Ovary (tissue), 9 donors: Measurements from ENCODE around the gene ZNF593OS. TPM values are rescaled to one million over a fixed set of nuclear protein-coding genes. Genes with fewer than 3 reads are reported as not detected.

Experiments
- DNase-seq, 5 donors: peaks; one replicate each; pipeline ENCODE4 v3.0.0-alpha.2; 2019 to 2020
- H3K27ac ChIP-seq, 2 donors: fragments of 200-600 bp; one replicate each; pipeline versions ENCODE4 v1.5.1 to v1.8.0; 2019 to 2022
- H3K27me3 ChIP-seq: fragments of 200-600 bp; one replicate; pipeline ENCODE4 v1.8.0; 2022
- H3K36me3 ChIP-seq: fragments of 200-600 bp; sonication (generic); one replicate; pipeline ENCODE4 v1.5.1; 2019
- H3K4me1 ChIP-seq: one replicate; pipeline ENCODE4 v1.8.1; 2013; ENCODE audit warnings: mild to moderate bottlenecking, moderate library complexity; ENCODE audit not compliant: insufficient read depth
- H3K4me3 ChIP-seq: fragments of 200-600 bp; sonication (generic); one replicate; pipeline ENCODE4 v1.5.1; 2017
- H3K9me3 ChIP-seq, 2 donors: fragments of 200-600 bp in 1 of 2; sonication (generic) in 1 of 2; one replicate each; pipeline versions ENCODE4 v1.5.1 to v1.8.1; 2013 to 2019; ENCODE audit warnings: mild to moderate bottlenecking in 1 of 2, moderate library complexity in 1 of 2
- EP300 ChIP-seq: sonication (generic); formaldehyde crosslinking; IDR thresholded peaks from one replicate; pipeline ENCODE4 v1.6.1; 2017; ENCODE audit warnings: antibody characterized with exemption
- POLR2A ChIP-seq: fragments of 450-650 bp; IDR thresholded peaks from one replicate; pipeline ENCODE4 v1.6.1; 2017; ENCODE audit warnings: antibody characterized with exemption, mild to moderate bottlenecking, moderate library complexity
- WGBS, 3 donors: extraction: QIAGEN DNeasy Blood & Tissue Kit in 1 of 3; methylation state at CpG; one replicate each; pipeline versions ENCODE4 v1.1.5 to v1.1.7; 2013 to 2017; 5-methylcytosine and 5-hydroxymethylcytosine counted together
- intact Hi-C, 4 donors: fragments of 100-400 bp; cut with DNase I; formaldehyde crosslinking; loops; one replicate each; pipeline versions ENCODE4 v1.11.0 to v1.15.1; 2022 to 2023
- polyA plus RNA-seq, 2 donors: library from polyadenylated mRNA; stranded (reverse); fragments of 200-250 nt in 1 of 2; fragments of 350-450 nt in 1 of 2; fragmentation: Illumina TruSeq in 1 of 2; extraction: RNeasy Lipid Tissue Mini Kit (QIAGEN cat#74804) in 1 of 2; gene quantifications; one replicate each; pipeline ENCODE4 v1.2.3, GENCODE V29; 2013 to 2014
- total RNA-seq, 7 donors: library from RNA; depleted of rRNA in 2 of 7; stranded (reverse); fragments of >200 nt in 2 of 7; fragmentation: NEBNext Ultra II Directional in 3 of 7; extraction: Animal tissue kit (Norgen Biotek cat#: 25700) in 3 of 7; gene quantifications; one replicate each; pipeline versions ENCODE4 v1.1.0 to v1.2.4, GENCODE V29; 2016 to 2023
- TF ChIP-seq, protein P1 (sequence below), 3 donors: fragments of 450-650 bp in 2 of 3; fragments of 200-600 bp in 1 of 3; IDR thresholded peaks; one replicate each; pipeline versions ENCODE4 v1.5.1 to v1.8.0; 2016 to 2022; ENCODE audit warnings: antibody characterized with exemption in 3 of 3, mild to moderate bottlenecking in 1 of 3
- donor health status: DM: no; HTN: no; CAD: no; lungs with moderate emphysema.
- donor health status: DM: no; HTN: no; CAD: no.
- donor health status: Bipolar disorder and iron deficiency.
- donor health status: DM: yes; HTN: yes; CAD: no.
- donor health status: DM: no; HTN: no; CAD: no.
- donor health status: DM: yes; HTN: yes; CAD: no.

The ZNF593OS gene
- total and polyA plus RNA-seq, 9 donors: 0.54 TPM; not detected in 8

GRCh38 chr1:26130695-26131094 lies 40.9 kb downstream of the ZNF593OS start:
- Histone ChIP-seq H3K4me1 (no peaks in the 10 kb centered on the region), H3K27me3 (no peaks in the 10 kb centered on the region), H3K36me3 (no peaks in the 10 kb centered on the region), H3K27ac (no peak overlapping the region), H3K9me3 (no peaks in the 10 kb centered on the region), H3K4me3 (no peak overlapping the region)
- TF ChIP-seq EP300: no peak
- DNase-seq: no peak
- WGBS, 3 donors: 47 to 50% (median 48%) methylated on average over 1 of the region's 1 CpG
- intact Hi-C loops: no loop called here

GRCh38 chr1:26129778-26130177 lies 41.9 kb downstream of the ZNF593OS start:
- DNase-seq: no peak
- no peak for TF ChIP-seq POLR2A
- TF ChIP-seq, protein P1, sequence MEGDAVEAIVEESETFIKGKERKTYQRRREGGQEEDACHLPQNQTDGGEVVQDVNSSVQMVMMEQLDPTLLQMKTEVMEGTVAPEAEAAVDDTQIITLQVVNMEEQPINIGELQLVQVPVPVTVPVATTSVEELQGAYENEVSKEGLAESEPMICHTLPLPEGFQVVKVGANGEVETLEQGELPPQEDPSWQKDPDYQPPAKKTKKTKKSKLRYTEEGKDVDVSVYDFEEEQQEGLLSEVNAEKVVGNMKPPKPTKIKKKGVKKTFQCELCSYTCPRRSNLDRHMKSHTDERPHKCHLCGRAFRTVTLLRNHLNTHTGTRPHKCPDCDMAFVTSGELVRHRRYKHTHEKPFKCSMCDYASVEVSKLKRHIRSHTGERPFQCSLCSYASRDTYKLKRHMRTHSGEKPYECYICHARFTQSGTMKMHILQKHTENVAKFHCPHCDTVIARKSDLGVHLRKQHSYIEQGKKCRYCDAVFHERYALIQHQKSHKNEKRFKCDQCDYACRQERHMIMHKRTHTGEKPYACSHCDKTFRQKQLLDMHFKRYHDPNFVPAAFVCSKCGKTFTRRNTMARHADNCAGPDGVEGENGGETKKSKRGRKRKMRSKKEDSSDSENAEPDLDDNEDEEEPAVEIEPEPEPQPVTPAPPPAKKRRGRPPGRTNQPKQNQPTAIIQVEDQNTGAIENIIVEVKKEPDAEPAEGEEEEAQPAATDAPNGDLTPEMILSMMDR (IDR thresholded peaks at IDR 0.05): no peak
- TF ChIP-seq EP300: no peak
- Histone ChIP-seq H3K9me3 (no peaks in the 10 kb centered on the region), H3K27me3 (no peaks in the 10 kb centered on the region), H3K4me1 (no peaks in the 10 kb centered on the region), H3K36me3 (no peaks in the 10 kb centered on the region), H3K4me3 (no peak overlapping the region), H3K27ac (no peak overlapping the region)
- intact Hi-C loops: no loop called here
- 90 to 96% (median 92%) methylated on average over 4 of the region's 4 CpGs for WGBS, 3 donors

DNA sequence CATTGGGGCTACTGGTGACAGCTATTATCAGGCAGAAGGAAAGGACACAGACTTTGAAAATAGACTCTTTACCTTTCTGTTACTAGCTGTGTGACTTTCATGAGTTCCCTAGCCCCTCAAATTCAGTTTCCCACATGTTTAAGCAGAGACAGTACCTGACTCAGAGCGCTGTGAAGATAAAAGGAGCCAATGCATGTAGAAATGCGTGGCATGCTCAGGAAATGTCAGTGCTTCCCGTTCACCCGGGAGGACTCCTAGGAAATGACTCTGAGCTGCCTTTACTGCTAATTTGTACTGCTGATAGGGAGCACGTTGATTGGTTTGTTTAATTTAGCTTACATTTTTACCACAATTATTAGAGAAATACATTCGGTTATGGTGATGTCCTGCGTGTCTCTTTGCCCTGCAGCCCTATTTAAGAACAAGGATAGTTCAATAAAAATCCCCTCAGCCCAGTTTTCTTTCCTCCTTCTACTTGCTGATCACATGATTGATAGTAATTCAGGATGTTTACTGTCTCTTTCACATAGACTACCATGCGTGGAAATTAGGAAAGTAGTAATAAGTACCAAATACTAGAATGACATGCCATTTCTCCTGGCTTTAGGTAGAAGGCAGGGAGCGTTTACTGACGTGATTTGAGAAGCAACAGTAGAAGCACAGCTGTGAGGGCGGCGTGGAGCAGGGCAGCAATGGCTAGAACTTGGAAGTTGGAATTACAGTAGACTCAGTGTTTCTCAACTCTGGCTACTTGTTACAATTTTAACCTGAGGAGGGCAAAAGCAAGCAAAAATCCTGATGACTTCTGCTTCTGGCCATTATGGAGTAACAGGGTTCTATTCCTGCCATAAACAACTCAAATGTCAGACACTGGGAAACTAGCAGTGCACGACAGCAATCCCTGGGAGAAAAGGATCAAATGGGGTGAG lies 44.1 kb downstream of the ZNF593OS start:
- no peaks in the 10 kb centered on the region for H3K9me3 ChIP-seq
- H3K27me3 ChIP-seq: no peaks in the 10 kb centered on the region
- 33 to 45% (median 34%) methylated on average over 13 of the region's 13 CpGs for WGBS, 3 donors
- no peak overlapping the region for H3K27ac ChIP-seq
- H3K36me3 ChIP-seq: no peaks in the 10 kb centered on the region
- no peak overlapping the region for H3K4me3 ChIP-seq
- DNase-seq: no peak
- TF ChIP-seq EP300 (no peak), POLR2A (no peak)
- TF ChIP-seq, protein P1 (IDR thresholded peaks at IDR 0.05): no peak
- intact Hi-C loops: no loop called here
- no peaks in the 10 kb centered on the region for H3K4me1 ChIP-seq

- WGBS, 3 donors: 72 to 75% (median 73%) methylated on average over 9 of the region's 9 CpGs
- Histone ChIP-seq H3K36me3 (no peaks in the 10 kb centered on the region), H3K4me1 (no peaks in the 10 kb centered on the region), H3K4me3 (no peak overlapping the region), H3K9me3 (no peaks in the 10 kb centered on the region), H3K27ac (no peak overlapping the region), H3K27me3 (no peaks in the 10 kb centered on the region)
- no peak for DNase-seq
- intact Hi-C loops: no loop called here
- TF ChIP-seq POLR2A (no peak), EP300 (no peak)
- TF ChIP-seq, protein P1 (IDR thresholded peaks at IDR 0.05): no peak
Observed at GRCh38 chr1:26126321-26127084, 45.1 kb downstream of the ZNF593OS start.

- Histone ChIP-seq H3K4me3 (no peak overlapping the region), H3K4me1 (no peaks in the 10 kb centered on the region), H3K27ac (no peak overlapping the region), H3K36me3 (no peaks in the 10 kb centered on the region), H3K9me3 (no peaks in the 10 kb centered on the region), H3K27me3 (no peaks in the 10 kb centered on the region)
- TF ChIP-seq, protein P1 (IDR thresholded peaks at IDR 0.05): no peak
- TF ChIP-seq EP300 (no peak), POLR2A (no peak)
- DNase-seq: no peak
- intact Hi-C loops: no loop called here
- WGBS, 3 donors: 61 to 66% (median 63%) methylated on average over 1 of the region's 1 CpG
Observed at GRCh38 chr1:26125946-26126320, 45.7 kb downstream of the ZNF593OS start.
